ENCODE measurements around the gene PCYT2. TPM values are rescaled to one million over a fixed set of nuclear protein-coding genes. Genes with fewer than 3 reads are reported as not detected.
A peak's percentile ranks its signal among the peaks of the same experiment; 100 is the strongest.

Gene PCYT2
- total and polyA plus RNA-seq, 10 of the 15 experiments (the other 5 are each of a cell fraction or from before 2014, with no cell fraction given): 0.63 to 72.0 (median 45.0) TPM

DNA sequence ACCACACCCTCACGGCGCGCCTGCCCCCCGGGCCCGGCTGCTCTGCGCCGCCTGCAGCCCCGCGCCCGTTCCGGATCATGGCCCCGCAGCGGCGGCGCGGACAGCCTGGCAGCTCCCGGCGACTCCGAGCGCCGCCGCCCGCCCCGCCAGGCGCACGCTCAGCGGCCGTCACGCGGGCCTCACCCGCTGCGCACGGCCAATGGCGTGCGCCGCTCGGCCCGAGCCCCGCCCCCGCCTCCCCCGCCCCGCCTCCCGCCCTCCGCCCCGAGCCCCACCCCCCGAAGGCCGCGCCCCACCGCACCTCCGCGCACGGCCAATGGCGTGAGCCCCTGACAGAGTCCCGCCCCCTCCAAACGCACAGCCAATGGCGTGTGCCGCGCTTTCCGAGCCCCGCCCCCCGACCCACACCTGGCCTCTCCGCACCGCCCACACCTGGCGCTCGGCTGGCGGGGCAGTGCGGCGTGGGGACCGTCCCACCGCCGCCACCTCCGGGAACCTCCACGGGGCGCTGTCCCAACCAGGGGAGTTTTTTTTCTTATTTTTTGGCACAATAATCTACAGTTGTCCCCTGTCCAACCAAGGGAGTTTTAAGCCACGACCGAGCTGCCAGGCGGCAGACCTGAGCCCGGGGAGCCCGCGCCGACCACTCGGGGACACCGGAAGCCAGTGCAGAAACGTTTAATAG is at the start of gene PCYT2 (continued):
- TF ChIP-seq RB1 (IDR thresholded peaks at IDR 0.05; ENCODE audit: borderline replicate concordance): no peak
- TF ChIP-seq SREBF2 (IDR thresholded peaks at IDR 0.05; ENCODE audit: low read length): no peak
- TF ChIP-seq KDM1A (IDR thresholded peaks at IDR 0.05; ENCODE audit: borderline replicate concordance): no peak
- TF ChIP-seq, protein P1, sequence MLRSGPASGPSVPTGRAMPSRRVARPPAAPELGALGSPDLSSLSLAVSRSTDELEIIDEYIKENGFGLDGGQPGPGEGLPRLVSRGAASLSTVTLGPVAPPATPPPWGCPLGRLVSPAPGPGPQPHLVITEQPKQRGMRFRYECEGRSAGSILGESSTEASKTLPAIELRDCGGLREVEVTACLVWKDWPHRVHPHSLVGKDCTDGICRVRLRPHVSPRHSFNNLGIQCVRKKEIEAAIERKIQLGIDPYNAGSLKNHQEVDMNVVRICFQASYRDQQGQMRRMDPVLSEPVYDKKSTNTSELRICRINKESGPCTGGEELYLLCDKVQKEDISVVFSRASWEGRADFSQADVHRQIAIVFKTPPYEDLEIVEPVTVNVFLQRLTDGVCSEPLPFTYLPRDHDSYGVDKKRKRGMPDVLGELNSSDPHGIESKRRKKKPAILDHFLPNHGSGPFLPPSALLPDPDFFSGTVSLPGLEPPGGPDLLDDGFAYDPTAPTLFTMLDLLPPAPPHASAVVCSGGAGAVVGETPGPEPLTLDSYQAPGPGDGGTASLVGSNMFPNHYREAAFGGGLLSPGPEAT (IDR thresholded peaks at IDR 0.05; ENCODE audit: low read depth): no peak
- TF ChIP-seq MXI1 (IDR thresholded peaks at IDR 0.05; ENCODE audit: low read depth, low read length): no peak
- TF ChIP-seq JUNB (IDR thresholded peaks at IDR 0.05): no peak
- TF ChIP-seq GABPA (IDR thresholded peaks at IDR 0.05; ENCODE audit: low read depth): no peak
- no peak for TF ChIP-seq SUZ12 (IDR thresholded peaks at IDR 0.05; ENCODE audit: unreplicated experiment)
- no peak for TF ChIP-seq WRNIP1 (IDR thresholded peaks at IDR 0.05; ENCODE audit: borderline replicate concordance, low read depth, low read length)
- TF ChIP-seq, protein P2, sequence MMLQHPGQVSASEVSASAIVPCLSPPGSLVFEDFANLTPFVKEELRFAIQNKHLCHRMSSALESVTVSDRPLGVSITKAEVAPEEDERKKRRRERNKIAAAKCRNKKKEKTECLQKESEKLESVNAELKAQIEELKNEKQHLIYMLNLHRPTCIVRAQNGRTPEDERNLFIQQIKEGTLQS (IDR thresholded peaks at IDR 0.05; ENCODE audit: borderline replicate concordance, extremely low read depth, low read depth, low read length): no peak
- no peak for TF ChIP-seq ZNF592 (IDR thresholded peaks at IDR 0.05)
- TF ChIP-seq ZNF274 (IDR thresholded peaks at IDR 0.05; ENCODE audit: insufficient read depth, insufficient read length): no peak
- TF ChIP-seq IKZF2 (IDR thresholded peaks at IDR 0.05): no peak
- no peak for TF ChIP-seq BMI1 (IDR thresholded peaks at IDR 0.05; ENCODE audit: borderline replicate concordance)
- TF ChIP-seq EGR1 (IDR thresholded peaks at IDR 0.05; ENCODE audit: borderline replicate concordance in 1 of 2, low read depth in 2 of 2, low read length in 2 of 2): peak in 1 of 2 experiments; percentile 16; a peak in 1 of 3 replicates
- TF ChIP-seq, protein P3, sequence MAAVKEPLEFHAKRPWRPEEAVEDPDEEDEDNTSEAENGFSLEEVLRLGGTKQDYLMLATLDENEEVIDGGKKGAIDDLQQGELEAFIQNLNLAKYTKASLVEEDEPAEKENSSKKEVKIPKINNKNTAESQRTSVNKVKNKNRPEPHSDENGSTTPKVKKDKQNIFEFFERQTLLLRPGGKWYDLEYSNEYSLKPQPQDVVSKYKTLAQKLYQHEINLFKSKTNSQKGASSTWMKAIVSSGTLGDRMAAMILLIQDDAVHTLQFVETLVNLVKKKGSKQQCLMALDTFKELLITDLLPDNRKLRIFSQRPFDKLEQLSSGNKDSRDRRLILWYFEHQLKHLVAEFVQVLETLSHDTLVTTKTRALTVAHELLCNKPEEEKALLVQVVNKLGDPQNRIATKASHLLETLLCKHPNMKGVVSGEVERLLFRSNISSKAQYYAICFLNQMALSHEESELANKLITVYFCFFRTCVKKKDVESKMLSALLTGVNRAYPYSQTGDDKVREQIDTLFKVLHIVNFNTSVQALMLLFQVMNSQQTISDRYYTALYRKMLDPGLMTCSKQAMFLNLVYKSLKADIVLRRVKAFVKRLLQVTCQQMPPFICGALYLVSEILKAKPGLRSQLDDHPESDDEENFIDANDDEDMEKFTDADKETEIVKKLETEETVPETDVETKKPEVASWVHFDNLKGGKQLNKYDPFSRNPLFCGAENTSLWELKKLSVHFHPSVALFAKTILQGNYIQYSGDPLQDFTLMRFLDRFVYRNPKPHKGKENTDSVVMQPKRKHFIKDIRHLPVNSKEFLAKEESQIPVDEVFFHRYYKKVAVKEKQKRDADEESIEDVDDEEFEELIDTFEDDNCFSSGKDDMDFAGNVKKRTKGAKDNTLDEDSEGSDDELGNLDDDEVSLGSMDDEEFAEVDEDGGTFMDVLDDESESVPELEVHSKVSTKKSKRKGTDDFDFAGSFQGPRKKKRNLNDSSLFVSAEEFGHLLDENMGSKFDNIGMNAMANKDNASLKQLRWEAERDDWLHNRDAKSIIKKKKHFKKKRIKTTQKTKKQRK (IDR thresholded peaks at IDR 0.05; ENCODE audit: low read depth, low read length): no peak
- TF ChIP-seq, protein P4, sequence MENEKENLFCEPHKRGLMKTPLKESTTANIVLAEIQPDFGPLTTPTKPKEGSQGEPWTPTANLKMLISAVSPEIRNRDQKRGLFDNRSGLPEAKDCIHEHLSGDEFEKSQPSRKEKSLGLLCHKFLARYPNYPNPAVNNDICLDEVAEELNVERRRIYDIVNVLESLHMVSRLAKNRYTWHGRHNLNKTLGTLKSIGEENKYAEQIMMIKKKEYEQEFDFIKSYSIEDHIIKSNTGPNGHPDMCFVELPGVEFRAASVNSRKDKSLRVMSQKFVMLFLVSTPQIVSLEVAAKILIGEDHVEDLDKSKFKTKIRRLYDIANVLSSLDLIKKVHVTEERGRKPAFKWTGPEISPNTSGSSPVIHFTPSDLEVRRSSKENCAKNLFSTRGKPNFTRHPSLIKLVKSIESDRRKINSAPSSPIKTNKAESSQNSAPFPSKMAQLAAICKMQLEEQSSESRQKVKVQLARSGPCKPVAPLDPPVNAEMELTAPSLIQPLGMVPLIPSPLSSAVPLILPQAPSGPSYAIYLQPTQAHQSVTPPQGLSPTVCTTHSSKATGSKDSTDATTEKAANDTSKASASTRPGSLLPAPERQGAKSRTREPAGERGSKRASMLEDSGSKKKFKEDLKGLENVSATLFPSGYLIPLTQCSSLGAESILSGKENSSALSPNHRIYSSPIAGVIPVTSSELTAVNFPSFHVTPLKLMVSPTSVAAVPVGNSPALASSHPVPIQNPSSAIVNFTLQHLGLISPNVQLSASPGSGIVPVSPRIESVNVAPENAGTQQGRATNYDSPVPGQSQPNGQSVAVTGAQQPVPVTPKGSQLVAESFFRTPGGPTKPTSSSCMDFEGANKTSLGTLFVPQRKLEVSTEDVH (IDR thresholded peaks at IDR 0.05; ENCODE audit: low read depth, partially characterized antibody): no peak
- TF ChIP-seq NBN (IDR thresholded peaks at IDR 0.05): no peak

All from GM12878 (cell line).